NCI-H526 treated with DMSO at 0.1 percent for 48 hours (cell line): Measurements from ENCODE around the gene AK9.
A peak's percentile ranks its signal among the peaks of the same experiment; 100 is the strongest.

Experiments
- DNase-seq: peaks from one replicate; lab custom pipeline; 2025; lab: John Stamatoyannopoulos, UW

The AK9 gene

DNA sequence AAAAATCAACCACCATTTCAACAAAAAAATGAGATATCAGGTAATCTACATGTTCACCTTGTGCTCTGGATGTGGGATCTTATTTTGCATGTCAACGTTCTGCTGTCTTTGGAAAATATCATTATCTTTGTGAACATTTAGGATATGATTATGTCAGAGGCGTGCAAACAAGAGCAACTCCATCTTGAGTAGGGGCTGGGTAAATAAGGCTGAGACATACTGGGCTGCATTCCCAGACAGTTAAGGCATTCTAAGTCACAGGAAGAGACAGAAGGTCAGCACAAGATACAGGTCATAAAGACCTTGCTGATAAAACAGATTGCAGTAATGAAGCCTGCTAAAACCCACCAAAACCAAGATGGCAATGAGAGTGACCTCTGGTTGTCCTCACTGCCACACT lies 179.2 kb downstream of the AK9 start:
- no peak for DNase-seq

DNA sequence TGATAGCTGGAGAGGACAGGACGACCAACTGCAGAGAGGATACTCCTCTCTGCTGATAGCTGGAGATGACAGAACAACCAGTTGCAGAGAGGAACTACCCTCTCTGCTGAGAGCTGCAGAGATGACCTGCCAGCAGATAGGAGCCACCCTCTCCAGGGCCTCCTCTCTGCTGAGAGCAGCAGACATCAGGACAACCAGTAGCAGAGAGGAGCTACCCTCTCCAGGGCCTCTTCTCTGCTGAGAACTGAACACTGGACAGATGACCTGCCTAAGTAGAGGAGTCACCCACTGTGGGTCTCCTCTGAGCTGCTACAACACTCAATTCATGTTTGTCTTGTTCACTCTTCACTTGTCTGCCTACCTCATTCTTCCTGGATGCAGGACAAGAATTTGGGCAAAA lies 180.6 kb downstream of the AK9 start:
- no peak for DNase-seq

DNA sequence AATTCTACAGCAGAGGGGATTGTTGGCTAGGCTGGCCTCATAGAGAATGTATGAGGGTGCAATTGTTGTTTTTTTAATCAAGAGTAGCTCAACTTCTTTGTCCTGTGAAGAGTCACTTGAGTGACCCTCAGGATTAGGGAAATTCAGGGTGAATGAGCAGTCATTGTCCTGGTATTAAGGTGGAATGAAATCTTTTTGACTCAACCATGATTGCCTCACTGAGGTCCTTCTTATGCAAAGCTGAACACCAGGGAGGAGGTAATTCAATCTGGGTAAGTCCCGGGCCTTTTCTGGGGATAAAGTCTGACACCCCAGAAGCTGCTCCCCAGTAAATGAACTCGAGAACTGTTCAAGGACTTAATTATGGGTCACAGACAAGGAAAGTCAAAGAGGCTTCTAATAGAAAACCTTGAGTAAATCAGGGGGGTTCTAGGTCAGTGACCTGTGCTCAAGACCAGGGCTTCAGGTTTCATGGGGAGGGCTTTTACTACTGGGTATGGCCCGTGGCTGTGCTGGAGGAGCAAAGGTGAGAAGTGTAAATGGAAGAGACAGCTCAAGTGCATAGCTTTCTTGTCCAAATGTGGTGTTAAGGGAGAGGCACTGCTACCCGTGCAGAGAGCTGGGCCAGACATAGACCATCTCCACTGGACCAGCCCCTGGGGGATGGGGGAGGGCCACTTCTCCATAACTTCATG lies 182.7 kb downstream of the AK9 start:
- DNase-seq, result no peak

DNA sequence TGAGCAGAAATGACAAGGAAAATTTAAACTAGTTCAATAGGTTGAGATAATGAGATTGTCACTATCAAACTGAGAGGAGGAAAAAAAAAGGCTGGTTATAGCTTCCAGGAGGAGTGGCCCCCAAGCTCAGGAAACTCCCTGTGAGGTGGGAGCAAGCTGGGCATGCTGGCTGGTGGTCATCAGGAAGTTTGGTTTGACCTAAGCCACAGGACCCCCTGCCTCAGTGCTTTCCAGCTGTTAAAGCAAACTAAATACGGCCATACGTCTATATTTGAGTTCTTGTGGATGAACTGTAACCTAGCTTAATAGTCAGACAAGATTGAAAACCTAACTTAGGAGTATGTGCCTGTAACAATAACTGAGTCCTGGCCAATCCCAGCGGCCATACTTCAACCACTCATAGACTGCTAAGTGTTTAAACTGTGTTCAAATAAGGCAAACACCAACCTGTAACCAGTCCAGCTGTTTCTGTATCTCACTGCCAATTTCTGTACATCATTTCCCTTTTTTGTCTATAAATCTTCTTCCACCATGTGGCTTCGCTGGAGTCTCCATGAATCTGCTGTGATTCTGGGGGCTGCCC lies 183.4 kb downstream of the AK9 start:
- DNase-seq, result no peak

DNA sequence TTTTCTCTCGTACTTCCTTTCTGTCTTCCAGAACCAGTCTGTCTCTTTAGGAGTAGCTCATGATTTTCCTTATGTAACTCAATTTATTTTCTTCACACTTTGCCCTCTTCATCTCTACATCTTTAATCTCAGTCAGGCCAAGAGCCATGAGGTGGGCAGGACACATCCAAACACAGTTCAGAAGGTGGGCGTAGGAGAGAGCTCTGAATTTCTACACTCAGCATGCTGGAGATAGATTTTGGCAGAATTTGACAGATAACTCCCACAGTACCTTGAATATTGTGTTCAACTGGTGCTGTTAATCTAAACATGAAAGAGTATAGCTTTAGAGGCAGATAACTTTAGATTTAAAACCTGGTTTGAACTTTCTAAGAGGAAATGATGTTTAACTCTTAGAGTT lies 184.2 kb downstream of the AK9 start:
- no peak for DNase-seq

DNA sequence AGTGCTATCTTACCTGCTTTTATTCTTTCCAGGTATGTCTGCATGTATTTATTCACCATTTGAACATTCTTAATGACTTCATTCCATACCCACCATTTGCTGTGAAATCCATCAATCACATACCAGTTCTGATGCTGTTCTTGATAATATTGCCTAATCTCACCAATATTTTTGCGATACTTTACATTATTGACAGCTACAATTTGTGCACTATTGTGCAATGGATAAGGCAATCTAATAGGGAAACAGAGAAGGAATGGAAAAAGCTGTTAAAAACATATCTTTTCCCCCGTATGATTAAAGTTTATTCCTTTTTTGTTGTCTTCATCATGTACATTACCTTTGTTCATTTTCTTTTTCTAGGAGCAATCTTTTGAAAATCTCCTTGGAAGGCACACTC lies 184.7 kb downstream of the AK9 start:
- DNase-seq, result no peak

DNA sequence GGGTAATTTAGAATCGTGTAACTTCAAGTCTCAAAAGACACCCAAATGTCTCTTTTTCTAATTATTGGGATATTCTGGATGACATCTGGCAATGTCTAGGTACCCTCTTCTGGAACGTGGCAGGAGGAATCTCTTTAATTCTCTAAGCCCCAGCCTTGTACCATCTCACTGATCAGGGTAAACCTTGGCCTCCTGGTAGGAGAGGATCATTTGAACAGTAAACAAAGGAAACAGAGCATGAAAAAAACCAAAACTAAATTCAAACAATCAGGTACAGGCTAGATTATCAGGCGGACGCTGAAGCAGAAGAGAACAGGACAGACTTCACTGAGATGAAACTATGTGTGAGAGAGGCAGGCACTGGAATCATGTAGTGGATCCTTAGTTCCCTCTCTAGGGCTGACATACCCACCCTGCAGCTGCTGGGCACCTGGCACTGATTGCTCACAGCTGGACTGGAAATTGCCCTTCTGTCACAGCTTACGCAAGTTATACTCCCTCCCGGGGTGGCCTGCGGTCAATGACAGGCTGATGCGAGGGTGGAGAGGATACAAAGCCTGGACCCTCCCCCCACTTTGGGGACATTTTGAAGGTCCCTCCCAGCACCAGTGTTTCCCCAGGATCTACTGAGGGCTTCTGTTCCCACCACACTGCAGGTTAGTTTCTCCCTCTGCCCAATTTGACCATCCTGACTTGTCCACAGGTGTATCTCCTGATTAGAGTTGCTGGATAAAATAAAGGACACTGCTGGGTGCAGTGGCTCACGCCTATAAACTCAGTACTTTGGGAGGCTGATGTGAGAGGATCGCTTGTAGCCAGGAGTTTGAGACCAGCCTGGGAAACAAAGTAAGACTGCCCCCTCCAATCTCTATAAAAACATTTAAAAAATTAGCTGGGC lies 187.4 kb downstream of the AK9 start:
- no peak for DNase-seq

DNA sequence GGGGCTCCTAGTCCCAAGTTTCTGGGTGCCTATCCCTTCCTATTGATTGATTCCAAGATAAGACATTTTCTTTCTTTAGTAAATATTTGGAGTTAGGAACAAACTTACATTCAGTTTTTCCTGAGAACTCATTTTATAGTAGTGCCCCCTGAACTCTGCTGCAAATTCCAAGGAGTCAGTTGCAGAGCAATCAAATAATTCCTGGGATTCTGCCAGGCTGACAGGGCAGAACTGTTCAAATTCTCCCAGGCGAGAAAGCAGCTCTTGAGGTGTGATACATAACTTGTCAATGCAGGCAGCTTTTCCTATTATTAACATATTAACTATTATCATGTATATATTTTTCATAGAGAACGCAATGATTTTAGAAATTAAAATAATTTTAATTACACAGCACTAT lies 192.1 kb downstream of the AK9 start:
- DNase-seq, result no peak

DNA sequence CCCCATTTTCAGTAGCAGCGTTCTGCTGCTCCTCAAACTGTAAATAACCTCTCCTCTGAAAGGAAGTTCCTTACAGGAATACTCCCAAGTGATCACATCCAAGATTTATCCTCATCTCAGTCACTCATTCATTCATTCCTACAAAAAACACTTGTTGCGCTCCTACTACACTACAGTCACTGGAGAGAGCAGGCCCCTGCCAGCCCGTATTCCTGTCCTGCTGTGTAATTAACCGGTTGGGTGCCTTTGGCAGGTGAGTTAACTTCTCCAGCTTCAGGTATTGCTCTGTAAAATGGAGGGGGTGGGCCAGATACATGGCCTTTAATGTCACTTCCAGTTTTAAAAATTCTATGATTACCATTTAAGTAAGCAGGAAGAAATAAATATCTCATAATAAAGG lies 192.9 kb downstream of the AK9 start:
- DNase-seq, result no peak

DNA sequence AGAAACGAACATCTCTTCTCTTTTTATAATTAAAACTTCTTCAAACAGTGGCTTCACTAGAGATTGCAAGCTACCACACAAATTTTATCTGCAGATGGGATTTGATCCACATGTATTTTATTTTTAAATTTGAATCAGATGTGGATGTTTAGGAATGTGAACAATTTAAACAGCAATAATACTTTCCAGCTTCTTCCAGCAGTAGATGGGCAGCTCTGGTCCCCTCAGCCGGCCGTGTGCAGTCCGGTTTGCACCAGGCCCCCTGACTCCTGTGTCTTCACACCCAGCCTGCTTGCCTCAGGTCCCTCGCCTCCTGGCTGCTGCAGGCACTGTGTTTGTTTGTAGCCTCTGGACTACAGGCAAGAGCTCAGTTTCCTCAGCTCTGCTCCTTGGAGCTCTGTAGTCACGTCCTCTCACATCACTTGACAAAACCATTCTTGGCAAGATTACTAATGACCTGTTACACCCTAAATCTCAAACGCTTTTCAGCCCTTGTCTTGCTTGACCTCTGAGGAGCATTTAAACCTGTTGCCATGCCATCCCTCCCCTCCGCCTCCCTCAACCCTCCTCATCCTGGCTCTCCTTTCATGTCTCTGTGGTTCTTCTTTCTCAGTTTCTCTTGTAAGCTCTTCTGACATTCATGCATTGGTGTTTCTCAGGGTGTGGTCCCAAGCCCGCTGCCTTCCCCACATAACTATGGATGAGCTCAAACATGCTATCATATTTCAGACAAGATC lies 194.8 kb downstream of the AK9 start:
- no peak for DNase-seq

DNA sequence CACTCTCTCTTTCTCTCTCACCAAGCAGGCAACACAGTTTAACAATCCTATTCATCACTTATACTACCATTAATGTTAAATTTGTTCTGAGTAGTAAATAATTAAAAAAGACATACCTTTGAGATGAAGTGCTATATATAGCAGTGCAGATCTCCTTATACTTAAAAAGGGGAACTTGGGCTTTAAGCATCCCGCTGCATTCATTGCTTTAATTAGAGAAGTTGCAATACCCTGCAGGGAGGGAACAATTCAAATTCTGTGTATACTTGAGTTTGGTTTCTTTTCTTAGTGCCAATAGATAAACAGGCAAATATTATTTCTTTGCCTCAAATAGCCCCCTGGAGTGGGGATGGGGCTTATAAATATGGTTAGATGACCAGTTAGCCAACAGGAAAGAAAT lies 197.1 kb downstream of the AK9 start:
- no peak for DNase-seq

DNA sequence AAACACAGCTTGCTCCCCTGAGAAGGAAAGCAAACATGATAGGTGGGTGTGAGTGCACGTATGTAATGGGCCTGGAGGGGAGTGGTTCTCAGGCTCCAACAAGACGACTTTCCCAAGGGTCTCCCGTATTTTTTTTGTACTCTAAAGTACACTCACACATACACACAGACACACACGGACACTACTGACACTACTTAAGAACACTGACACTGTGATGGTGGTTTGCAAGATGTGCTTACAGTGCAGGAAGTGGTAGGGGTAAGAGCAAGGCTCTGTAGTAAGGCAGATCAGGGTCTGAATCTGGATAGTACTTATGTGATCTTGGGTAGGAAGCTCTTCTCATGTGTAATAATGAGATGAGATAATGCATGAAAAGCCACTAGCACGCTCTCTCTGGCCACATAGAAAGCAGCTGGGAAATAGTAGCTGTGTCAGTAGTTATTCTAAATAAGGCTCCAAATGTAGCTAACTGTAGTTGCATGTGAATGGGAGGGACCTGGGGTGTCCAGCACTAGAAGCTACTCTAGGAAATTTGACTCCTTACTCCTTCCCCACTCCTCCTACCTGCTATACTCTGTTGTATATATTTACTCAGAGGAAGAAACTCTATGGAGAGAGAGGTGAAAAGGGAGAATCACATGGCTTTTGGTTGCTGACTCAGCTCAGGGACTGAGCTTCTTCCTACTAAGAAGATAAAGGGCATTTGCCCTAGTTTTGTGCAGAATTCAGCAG lies 199.6 kb downstream of the AK9 start:
- no peak for DNase-seq

DNA sequence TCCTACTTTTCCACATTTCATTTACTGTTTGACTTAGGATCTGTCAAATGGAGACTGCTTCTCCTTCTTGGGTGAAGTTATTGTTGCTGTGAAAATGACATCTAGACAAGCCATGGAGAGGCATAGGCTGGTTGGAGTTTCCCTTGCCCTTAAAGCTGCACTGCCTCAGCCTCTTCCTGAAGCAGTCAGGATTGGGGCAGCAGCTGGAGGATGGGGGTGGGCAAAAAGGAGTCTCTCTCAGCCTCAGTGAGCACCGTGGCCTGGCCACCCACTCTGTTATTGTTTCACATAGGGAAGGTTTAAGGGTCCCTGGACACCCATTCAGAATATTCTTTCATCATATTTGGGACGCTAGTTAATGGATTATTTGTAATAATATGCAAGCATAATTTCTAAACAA lies 200.3 kb downstream of the AK9 start:
- DNase-seq, result no peak

DNA sequence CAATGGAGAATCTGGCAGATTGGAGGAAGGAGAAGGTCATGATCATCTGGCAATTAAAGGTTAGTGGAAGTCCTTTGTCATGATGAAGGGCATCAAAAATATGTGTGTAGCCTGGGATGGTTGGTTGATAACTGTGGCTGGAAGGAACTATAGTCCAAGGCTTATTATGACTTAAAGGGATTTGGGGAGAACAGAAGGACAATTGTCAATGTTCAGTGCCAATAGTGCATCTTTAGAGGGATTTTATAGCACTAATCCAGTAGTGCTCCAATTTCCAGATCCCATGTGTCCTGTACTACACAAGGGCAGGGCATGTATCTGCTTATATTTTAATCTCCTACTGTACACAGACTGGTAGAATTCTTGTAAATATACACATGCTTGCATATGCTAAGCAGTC lies 203.0 kb downstream of the AK9 start:
- DNase-seq, result no peak

DNA sequence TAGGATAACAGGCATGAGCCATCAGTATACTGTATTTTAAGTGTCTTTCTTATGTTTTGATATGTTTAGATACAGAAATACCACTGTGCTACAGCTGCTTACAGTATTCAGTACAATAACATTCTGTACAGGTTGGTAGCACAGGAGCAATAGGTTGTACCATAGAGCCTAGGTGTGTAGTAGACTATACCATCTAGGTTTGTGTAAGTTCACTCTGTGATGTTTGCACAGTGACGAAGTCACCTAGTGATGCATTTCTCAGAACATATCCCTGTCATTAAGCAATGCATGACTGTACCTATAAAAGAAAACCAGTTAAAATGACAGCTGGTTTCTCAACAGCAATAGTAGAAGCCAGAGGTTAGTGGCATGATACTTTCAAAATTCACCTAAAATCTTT lies 204.9 kb downstream of the AK9 start:
- DNase-seq, result no peak

DNA sequence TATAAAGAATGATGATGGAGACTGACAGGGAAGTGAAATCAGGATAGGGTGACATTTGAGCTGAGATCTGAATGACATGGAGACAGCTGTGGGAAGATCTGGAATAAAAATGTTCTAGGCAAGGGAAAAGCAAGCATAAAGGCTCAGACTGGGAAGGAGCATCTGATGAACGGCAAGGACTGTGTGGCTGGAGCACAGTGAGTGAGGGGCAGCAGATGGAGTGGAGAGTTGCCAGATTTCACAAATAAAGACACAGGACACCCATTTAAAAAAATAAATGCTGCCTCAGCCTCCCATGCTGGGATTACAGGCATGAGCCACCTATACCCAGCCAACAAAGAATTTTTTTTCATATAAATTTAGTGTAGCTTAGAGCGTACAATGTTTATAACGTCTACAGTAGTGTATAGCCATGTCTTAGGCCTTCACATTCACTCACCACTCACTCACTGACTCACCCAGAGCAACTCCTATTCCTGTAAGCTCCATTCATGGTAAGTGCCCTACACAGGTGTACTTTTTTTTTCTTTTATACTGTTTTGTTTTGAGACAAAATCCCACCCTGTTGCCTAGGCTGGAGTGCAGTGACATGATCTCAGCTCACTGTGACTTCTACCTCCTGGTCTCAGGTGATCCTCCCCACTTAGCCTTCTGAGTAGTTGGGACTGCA lies 205.6 kb downstream of the AK9 start:
- no peak for DNase-seq

DNA sequence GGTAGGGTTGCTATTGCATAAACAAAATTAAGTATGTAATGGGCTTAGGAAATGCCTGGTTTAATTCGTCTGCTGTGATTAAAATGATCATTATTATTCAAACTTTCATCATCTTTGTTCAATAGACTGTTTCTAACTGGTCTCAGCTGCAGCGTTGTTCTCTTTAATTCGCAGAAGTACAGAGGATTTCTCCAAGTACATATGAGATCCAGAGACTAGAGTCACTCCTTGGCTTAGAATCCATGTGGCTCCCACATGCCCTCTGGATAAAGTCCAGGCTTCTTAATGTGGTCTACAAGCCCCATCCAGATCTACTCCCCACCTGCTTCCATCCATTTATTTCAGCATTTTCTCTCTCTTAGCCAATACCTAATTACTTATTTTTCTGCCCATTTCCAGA lies 206.9 kb downstream of the AK9 start:
- DNase-seq, result no peak

DNA sequence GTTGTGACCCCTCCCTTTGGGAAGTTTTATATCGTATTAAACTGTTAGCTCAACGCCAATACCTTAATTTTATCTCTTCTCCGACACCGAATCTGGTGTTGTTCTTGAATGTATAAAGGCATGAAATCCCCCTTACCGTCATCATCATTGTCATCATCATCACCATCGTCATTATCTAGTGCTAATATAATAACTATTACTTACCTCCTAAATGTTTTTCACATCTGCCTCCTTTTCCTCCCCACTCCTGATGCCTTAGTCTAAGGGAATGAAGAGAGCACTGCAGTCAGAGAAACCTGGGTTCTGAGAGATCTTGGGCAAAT lies 207.3 kb downstream of the AK9 start:
- no peak for DNase-seq

DNA sequence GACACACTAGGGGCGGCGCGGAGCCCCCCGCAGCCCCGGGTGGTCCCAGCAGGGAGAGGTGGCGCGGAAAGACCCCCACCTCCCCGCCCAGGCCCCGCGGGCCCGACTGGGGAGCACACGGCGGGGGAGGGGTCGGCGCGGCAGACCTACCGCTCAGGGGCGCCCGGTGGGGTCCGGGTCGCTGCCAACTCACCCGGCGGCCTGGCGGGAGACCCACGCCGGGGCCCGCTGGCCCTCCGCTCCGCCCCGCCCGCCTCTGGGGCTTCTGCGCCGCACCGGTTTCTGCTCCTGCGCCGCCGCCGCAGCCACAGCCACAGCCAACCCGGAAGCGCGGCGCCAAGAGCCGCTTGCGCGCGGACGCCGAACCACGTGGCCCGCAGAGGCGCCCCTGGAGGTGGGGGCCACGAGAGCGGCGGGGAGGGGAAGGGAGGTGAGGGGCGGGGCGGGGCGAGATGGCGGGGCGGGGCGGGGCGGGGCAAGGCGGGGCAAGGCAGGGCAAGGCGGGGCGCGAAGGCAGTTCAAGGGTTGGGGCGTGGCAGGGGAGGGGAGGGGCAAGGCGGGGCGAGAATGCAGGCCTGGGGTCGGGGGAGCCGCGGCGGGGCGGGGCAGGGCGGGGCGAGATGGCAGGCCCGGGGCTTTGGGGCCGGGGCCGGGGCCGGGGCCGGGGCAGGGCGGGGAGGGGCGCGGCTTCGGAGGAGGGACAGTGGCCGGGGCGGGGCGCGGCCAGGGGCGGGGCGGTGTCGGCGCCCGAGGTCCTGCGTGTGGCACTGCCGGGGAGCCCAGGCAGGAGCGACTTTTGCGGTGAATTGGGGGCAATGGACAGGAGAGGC lies 207.9 kb downstream of the AK9 start, which contains the start of gene ZBTB24:
TSS of gene ZBTB24 (minus strand) at position 315 of the 830 bp plus-strand sequence. CDS start 1,193 bp downstream, outside the sequence.
- DNase-seq, result peak; percentile 77

DNA sequence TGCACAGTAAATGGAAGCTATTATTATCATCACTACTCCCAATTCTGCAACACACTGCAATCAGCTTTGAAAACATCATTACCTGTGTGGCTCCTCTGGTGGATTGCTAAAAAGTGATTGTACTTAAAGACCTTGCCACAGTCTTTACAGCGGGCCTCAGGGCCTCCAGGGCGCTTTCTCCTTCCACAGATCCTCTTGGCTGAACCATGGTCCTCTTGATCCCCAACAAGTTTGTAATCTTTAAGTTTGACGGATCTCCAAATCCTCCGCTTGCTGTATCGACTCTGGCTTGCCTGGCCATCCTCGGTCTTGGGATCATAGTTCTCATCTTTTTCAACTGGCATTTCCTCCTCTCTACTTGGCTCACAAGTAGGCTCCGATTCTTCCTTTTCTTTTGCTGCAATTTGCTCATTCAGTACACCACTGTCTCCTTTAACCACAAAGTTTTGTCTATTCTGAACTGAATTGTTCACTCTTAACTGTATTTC lies 210.0 kb downstream of the AK9 start:
- no peak for DNase-seq
